Brain microvascular endothelial cell (primary cell): ENCODE measurements around the gene GASK1A.

Experiments used
- DNase-seq: peaks from one replicate; pipeline ENCODE4 v3.0.0-alpha.2; 2020
- H3K27ac ChIP-seq: fragments of 250-450 bp; sonication (Bioruptor Pico); 2 replicates; pipeline ENCODE4 v1.5.1; 2020; ENCODE audit warnings: mild to moderate bottlenecking, moderate library complexity
- H3K27me3 ChIP-seq: fragments of 250-450 bp; sonication (Bioruptor Pico); replicated peaks from 2 replicates; pipeline ENCODE4 v1.5.1; 2020; ENCODE audit warnings: mild to moderate bottlenecking
- H3K36me3 ChIP-seq: fragments of 250-450 bp; sonication (Bioruptor Pico); replicated peaks from 2 replicates; pipeline ENCODE4 v1.5.1; 2020; ENCODE audit warnings: mild to moderate bottlenecking
- H3K4me3 ChIP-seq: 2 replicates; pipeline ENCODE4 v1.5.1; 2011; ENCODE audit warnings: low read depth, mild to moderate bottlenecking, control low read depth, low read length, moderate library complexity
- CTCF ChIP-seq: IDR thresholded peaks from 2 replicates; pipeline ENCODE4 v1.5.1; 2011; ENCODE audit warnings: low read depth, mild to moderate bottlenecking, moderate library complexity, low read length, control low read depth, inconsistent platforms; ENCODE audit errors: missing control alignments
- in situ Hi-C: cut with HindIII; loops from 2 replicates; pipeline ENCODE4 v1.10.0; 2017; ENCODE audit warnings: low sequenced_read_pairs, low pct_ligation_motif_present

Gene GASK1A

GRCh38 chr3:42979044-42979972 is at the start of gene GASK1A:
GASK1A (plus strand) TSS chr3:42979311; CDS start chr3:42979643, 332 bp downstream.
- Histone ChIP-seq H3K36me3 (no peaks in the 10 kb centered on the region), H3K27me3 (peaks cover 29% of the 10 kb centered on the region), H3K27ac (no peak within 1 kb of the TSS), H3K4me3 (peak within 1 kb of the TSS; percentile 33)
- no peak for TF ChIP-seq CTCF
- no peak for DNase-seq
- in situ Hi-C loops, result no loop called here

GRCh38 chr3:42934111-42934510 is 45.0 kb upstream of the GASK1A start:
- in situ Hi-C loops, result no loop called here
- no peak for TF ChIP-seq CTCF

GRCh38 chr3:42934910-42935309 is 44.2 kb upstream of the GASK1A start:
- no peak for DNase-seq
- TF ChIP-seq CTCF, result no peak

More at GRCh38 chr3:42934111-42934510, 45.0 kb upstream of the GASK1A start:
- Histone ChIP-seq H3K36me3 (no peaks in the 10 kb centered on the region), H3K27ac (no peak overlapping the region), H3K4me3 (no peak overlapping the region), H3K27me3 (no peaks in the 10 kb centered on the region)
- DNase-seq, result no peak

GRCh38 chr3:42935472-42935871 is 43.6 kb upstream of the GASK1A start:
- Histone ChIP-seq H3K27me3 (no peaks in the 10 kb centered on the region), H3K4me3 (no peak overlapping the region), H3K36me3 (no peaks in the 10 kb centered on the region), H3K27ac (no peak overlapping the region)
- no peak for DNase-seq
- TF ChIP-seq CTCF, result no peak
- in situ Hi-C loops, result no loop called here

More at GRCh38 chr3:42934910-42935309, 44.2 kb upstream of the GASK1A start:
- no peak overlapping the region for H3K27ac ChIP-seq
- no peak overlapping the region for H3K4me3 ChIP-seq
- no peaks in the 10 kb centered on the region for H3K36me3 ChIP-seq
- no peaks in the 10 kb centered on the region for H3K27me3 ChIP-seq
- in situ Hi-C loops, result no loop called here

DNA sequence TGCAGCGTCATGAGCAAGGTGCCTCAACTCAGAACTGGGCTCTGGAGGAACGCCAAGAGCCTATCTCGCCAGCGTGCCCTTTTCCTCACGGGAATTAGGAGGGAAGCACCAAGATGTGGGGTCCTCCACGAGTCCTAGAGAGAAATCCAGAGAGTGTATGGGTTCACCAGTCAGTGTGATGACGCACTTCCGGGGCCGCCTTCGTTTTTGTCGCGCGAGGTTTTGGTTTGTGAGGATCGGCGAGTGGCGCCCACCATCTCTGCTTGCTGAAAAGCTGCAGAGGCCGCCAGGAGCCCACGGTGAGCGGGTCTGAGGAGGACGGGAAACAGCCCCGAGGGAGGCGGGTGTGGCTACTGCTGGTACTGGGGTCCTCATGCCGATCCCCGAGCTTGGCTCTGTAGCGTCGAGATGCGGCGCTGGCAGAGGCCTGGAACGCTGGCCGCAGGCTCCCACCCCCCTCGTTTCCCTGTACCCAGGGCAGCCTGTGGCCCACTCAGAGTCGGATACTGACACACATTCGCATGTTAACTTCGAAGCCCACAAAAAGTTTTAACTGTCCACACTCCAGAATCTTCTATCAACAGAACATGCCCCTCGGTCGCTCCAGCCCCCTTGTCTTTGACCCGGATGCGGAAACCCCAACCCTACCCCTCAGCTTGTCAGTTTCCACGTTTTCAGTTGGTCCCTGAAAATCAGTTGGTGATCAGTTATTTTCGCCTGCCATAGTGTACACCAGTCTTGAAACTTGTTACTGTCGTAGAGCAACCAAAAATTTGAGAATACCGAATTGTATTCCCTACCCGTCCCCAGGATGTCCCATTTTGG is 42.7 kb upstream of the GASK1A start:
- in situ Hi-C loops, result no loop called here
- DNase-seq, result peak; percentile 45
- H3K27ac ChIP-seq, result no peak overlapping the region
- no peaks in the 10 kb centered on the region for H3K36me3 ChIP-seq
- peak overlapping the region; percentile 53 for H3K4me3 ChIP-seq
- TF ChIP-seq CTCF, result no peak
- H3K27me3 ChIP-seq, result no peaks in the 10 kb centered on the region
